Activated naive CD4-positive, alpha-beta T cell treated with Interleukin-2 at 50 U/mL for 16 hours (primary cell): ENCODE results near the gene CDC42EP1.
"Not testable (repeated sequence)": the region's sequence is repeated elsewhere in the genome, so short reads cannot be mapped to it uniquely, and the experiment has no call there.

ENCODE experiments used
- DNase-seq: peaks from one replicate; pipeline ENCODE4 v3.0.0-alpha.2; 2020

Gene CDC42EP1

GRCh38 chr22:37534445-37534844, 25.8 kb upstream of the CDC42EP1 start:
- DNase-seq = no peak

- DNase-seq = no peak
Observed at GRCh38 chr22:37535159-37535558, 25.1 kb upstream of the CDC42EP1 start.

GRCh38 chr22:37538590-37539357, 21.5 kb upstream of the CDC42EP1 start:
- DNase-seq = peak; percentile 91

- DNase-seq = not testable (repeated sequence)
Observed at GRCh38 chr22:37539790-37540189, 20.5 kb upstream of the CDC42EP1 start.

GRCh38 chr22:37542416-37542815, 17.9 kb upstream of the CDC42EP1 start:
- not testable (repeated sequence) for DNase-seq

GRCh38 chr22:37542959-37543358, 17.3 kb upstream of the CDC42EP1 start:
- DNase-seq = no peak

GRCh38 chr22:37544955-37545702, 15.2 kb upstream of the CDC42EP1 start:
- peak; percentile 59 for DNase-seq

- DNase-seq = no peak
Observed at GRCh38 chr22:37545703-37546436, 14.4 kb upstream of the CDC42EP1 start.

GRCh38 chr22:37546437-37547250, 13.6 kb upstream of the CDC42EP1 start:
- DNase-seq = no peak

- no peak for DNase-seq
Observed at GRCh38 chr22:37547251-37547741, 13.0 kb upstream of the CDC42EP1 start.

GRCh38 chr22:37549704-37550059, 10.6 kb upstream of the CDC42EP1 start:
- no peak for DNase-seq

GRCh38 chr22:37550921-37551320, 9.4 kb upstream of the CDC42EP1 start:
- not testable (repeated sequence) for DNase-seq

- no peak for DNase-seq
Observed at GRCh38 chr22:37551981-37552380, 8.3 kb upstream of the CDC42EP1 start.

GRCh38 chr22:37552524-37553163, 7.6 kb upstream of the CDC42EP1 start:
- no peak for DNase-seq

GRCh38 chr22:37553725-37554124, 6.6 kb upstream of the CDC42EP1 start:
- DNase-seq = no peak

GRCh38 chr22:37555029-37555428, 5.3 kb upstream of the CDC42EP1 start:
- DNase-seq = no peak

GRCh38 chr22:37556710-37557109, 3.6 kb upstream of the CDC42EP1 start:
- DNase-seq = no peak

GRCh38 chr22:37557321-37558001, 2.8 kb upstream of the CDC42EP1 start:
- DNase-seq = no peak

GRCh38 chr22:37558815-37559214, 1.5 kb upstream of the CDC42EP1 start:
- no peak for DNase-seq

GRCh38 chr22:37559521-37559900, 769 bp upstream of the CDC42EP1 start:
- no peak for DNase-seq

GRCh38 chr22:37560608-37561211, 430 bp downstream of the CDC42EP1 start:
- DNase-seq = no peak
